Kidney epithelial cell (primary cell): ENCODE data around the gene CARM1. TPM values are rescaled to one million over a fixed set of nuclear protein-coding genes. Genes with fewer than 3 reads are reported as not detected.

Experiments
- DNase-seq: peaks from one replicate; pipeline ENCODE4 v3.0.0-alpha.2; 2010; ENCODE audit warnings: low read depth
- H3K27me3 ChIP-seq: 2 replicates; pipeline ENCODE4 v1.6.0; 2011; ENCODE audit warnings: low read length; ENCODE audit not compliant: control insufficient read depth, insufficient read depth
- H3K36me3 ChIP-seq: 2 replicates; pipeline ENCODE4 v1.5.1; 2011; ENCODE audit warnings: low read length; ENCODE audit not compliant: control insufficient read depth, insufficient read depth
- H3K4me3 ChIP-seq: 2 replicates; pipeline ENCODE4 v1.5.1; 2011; ENCODE audit warnings: low read depth, mild to moderate bottlenecking, control low read depth, low read length
- total RNA-seq: library from RNA; depleted of rRNA; stranded (reverse); fragments of >200 nt; gene quantifications from 2 replicates; pipeline ENCODE4 v1.2.3, GENCODE V29; 2015
- TF ChIP-seq, protein P1 (sequence below): IDR thresholded peaks from 2 replicates; pipeline ENCODE4 v1.5.1; 2011; ENCODE audit warnings: mild to moderate bottlenecking, moderate library complexity, low read length, control low read depth, inconsistent platforms; ENCODE audit not compliant: insufficient read depth, poor library complexity, severe bottlenecking

Gene CARM1
- total RNA-seq, 1 donor from 2014 or later = 36.2 TPM

DNA sequence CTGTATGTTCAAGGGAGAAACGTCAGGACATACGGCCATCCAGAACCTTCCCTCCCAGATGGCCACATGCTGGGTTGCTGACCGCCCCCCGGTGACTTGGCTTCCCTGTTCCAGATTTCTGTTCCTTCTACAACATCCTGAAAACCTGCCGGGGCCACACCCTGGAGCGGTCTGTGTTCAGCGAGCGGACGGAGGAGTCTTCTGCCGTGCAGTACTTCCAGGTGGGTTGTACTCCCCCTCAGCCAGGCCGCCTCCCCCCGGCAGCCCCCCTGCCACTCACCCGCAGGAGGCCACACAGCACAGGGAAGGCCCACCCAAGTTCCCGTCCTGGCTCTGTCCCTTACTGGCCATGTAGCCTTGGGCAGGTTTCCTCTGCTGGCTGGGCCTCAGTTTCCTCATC is 36.6 kb downstream of the CARM1 start:
- Histone ChIP-seq H3K27me3 (no peaks in the 10 kb centered on the region), H3K36me3 (peaks cover 1% of the 10 kb centered on the region), H3K4me3 (no peak overlapping the region)
- TF ChIP-seq, protein P1, sequence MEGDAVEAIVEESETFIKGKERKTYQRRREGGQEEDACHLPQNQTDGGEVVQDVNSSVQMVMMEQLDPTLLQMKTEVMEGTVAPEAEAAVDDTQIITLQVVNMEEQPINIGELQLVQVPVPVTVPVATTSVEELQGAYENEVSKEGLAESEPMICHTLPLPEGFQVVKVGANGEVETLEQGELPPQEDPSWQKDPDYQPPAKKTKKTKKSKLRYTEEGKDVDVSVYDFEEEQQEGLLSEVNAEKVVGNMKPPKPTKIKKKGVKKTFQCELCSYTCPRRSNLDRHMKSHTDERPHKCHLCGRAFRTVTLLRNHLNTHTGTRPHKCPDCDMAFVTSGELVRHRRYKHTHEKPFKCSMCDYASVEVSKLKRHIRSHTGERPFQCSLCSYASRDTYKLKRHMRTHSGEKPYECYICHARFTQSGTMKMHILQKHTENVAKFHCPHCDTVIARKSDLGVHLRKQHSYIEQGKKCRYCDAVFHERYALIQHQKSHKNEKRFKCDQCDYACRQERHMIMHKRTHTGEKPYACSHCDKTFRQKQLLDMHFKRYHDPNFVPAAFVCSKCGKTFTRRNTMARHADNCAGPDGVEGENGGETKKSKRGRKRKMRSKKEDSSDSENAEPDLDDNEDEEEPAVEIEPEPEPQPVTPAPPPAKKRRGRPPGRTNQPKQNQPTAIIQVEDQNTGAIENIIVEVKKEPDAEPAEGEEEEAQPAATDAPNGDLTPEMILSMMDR = no peak
- no peak for DNase-seq

DNA sequence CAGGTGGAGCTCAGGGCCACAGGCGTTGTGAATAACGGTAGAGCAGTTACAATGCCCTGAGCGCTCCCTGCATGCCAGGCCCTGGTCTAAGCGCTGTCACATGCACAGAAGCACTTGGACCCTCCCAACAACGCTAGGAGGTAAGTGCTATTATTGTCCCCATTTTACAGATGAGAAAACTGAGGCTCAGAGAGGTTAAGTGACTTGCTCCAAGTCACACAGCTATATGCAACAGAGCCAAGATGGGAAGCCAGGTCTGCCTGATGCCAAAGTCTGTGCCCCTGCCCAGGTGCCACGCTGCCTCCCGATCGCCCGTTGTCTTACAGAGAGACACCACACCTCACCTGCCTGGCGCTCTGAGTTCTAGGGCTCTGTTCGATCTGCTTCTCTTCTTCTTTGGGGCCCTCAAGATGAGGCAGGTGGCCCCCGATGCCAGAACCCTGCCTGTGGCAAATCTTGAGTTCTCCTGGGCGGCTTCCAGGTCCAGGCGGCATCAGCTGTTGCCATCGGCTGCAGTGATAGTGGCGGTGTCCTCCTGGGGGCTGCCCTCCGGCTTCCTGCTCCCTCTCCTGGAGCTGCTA is 37.1 kb downstream of the CARM1 start:
- no peak overlapping the region for H3K4me3 ChIP-seq
- TF ChIP-seq, protein P1 = no peak
- DNase-seq = no peak
- H3K27me3 ChIP-seq = no peaks in the 10 kb centered on the region
- peaks cover 1% of the 10 kb centered on the region for H3K36me3 ChIP-seq

- Histone ChIP-seq H3K4me3 (no peak overlapping the region), H3K36me3 (peaks cover 4% of the 10 kb centered on the region), H3K27me3 (no peaks in the 10 kb centered on the region)
- TF ChIP-seq, protein P1 = no peak
- DNase-seq = no peak
Measured at GRCh38 chr19:10911579-10912363, 40.4 kb downstream of the CARM1 start.

DNA sequence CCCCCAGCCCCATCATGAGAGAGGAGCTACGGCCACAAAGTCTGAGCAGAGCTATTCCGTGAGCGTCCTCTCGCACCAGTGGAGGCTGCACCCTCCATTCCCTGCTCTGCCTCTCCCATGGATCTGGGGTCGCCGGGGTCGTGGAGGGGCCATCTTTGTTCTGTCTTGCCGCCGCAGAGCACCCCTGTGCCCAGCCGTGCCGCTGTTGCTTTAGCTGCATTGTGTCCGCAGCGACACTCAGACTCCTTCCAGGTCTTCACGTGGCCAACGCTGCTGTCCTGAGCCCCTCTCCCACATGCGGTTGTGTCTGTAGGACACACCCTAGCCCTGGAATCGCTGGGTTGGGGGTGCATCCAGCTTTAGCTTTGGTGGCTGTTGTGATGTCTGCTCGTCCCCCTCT is 41.3 kb downstream of the CARM1 start:
- TF ChIP-seq, protein P1 = no peak
- Histone ChIP-seq H3K27me3 (no peaks in the 10 kb centered on the region), H3K36me3 (peaks cover 4% of the 10 kb centered on the region), H3K4me3 (no peak overlapping the region)
- no peak for DNase-seq

GRCh38 chr19:10913716-10914340 is 42.5 kb downstream of the CARM1 start:
- no peaks in the 10 kb centered on the region for H3K27me3 ChIP-seq
- H3K36me3 ChIP-seq = peaks cover 4% of the 10 kb centered on the region
- TF ChIP-seq, protein P1 = no peak
- no peak for DNase-seq
- no peak overlapping the region for H3K4me3 ChIP-seq
